Peyer's patch (tissue), 4 donors: ENCODE results near the gene PRDM5.

Source experiments
- POLR2A ChIP-seq, 2 donors: fragments of 450-650 bp; IDR thresholded peaks; one replicate each; pipeline ENCODE4 v1.5.1; 2017; ENCODE audit warnings: antibody characterized with exemption in 2 of 2, mild to moderate bottlenecking in 2 of 2, moderate library complexity in 2 of 2
- TF ChIP-seq, protein P1 (sequence below), 6 experiments: fragments of 450-650 bp in 4 of 6; fragments of 200-600 bp in 2 of 6; sonication (generic) in 1 of 6; IDR thresholded peaks; one replicate each; pipeline ENCODE4 v1.5.1; 2017 to 2019; ENCODE audit warnings: antibody characterized with exemption in 6 of 6, mild to moderate bottlenecking in 3 of 6, moderate library complexity in 1 of 6

DNA sequence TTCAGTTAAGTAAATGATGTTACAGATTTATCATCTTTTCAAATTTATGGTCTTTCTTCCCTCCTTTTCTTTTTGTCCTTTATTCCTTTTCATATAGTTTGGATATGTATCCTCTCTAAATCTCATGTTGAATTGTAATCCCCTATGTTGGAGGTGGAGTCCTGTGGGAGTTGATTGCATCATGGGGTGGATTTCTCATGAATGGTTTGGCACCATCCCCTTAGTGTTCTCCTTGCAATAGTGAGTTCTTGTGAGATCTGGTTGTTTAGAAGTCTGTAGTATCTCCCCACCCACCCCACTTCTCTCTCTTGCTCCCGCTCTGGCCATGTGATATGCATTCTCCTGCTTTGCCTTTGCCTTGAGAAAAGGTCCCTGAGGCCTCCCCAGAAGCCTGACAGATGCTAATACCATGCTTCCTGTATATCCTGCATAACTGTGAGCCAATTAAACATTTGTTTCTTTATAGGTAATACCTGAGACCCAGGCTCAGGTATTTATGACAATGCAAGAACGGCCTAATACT, 236.7 kb downstream of the PRDM5 start:
- TF ChIP-seq, protein P1, sequence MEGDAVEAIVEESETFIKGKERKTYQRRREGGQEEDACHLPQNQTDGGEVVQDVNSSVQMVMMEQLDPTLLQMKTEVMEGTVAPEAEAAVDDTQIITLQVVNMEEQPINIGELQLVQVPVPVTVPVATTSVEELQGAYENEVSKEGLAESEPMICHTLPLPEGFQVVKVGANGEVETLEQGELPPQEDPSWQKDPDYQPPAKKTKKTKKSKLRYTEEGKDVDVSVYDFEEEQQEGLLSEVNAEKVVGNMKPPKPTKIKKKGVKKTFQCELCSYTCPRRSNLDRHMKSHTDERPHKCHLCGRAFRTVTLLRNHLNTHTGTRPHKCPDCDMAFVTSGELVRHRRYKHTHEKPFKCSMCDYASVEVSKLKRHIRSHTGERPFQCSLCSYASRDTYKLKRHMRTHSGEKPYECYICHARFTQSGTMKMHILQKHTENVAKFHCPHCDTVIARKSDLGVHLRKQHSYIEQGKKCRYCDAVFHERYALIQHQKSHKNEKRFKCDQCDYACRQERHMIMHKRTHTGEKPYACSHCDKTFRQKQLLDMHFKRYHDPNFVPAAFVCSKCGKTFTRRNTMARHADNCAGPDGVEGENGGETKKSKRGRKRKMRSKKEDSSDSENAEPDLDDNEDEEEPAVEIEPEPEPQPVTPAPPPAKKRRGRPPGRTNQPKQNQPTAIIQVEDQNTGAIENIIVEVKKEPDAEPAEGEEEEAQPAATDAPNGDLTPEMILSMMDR (IDR thresholded peaks at IDR 0.05) = no peak
- no peak for TF ChIP-seq POLR2A (IDR thresholded peaks at IDR 0.05)
